ENCODE data around the gene ENOPH1. TPM values are rescaled to one million over a fixed set of nuclear protein-coding genes. Genes with fewer than 3 reads are reported as not detected.

The ENOPH1 gene
- total and polyA plus RNA-seq, 2 of the 13 experiments (the other 11 are each of a cell fraction or from before 2014, with no cell fraction given): 15.5 to 64.3 TPM

DNA sequence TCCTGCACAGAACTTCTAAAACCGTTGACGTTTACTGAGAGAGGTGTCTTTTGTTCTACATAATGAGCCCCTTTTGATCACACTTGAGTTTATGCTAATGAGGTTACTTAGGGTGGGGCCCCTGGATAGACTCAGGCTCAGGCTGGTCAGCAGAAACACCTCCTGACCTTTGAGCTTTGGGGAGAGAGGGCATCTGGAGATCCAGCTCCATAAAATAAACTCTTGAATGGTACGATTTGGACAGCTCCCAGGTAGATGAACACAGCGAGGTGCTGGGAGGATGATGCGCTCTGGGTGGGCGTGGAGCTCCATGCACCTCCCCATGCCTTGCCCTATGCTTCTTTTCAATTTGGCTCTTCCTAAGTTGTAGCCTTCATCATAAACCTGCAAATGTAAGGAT is 52.0 kb downstream of the ENOPH1 start:
- FAIRE-seq: no peak
- H3K9ac ChIP-seq (ENCODE audit: insufficient read depth, low read depth, low read length): no peak overlapping the region
- WGBS (ENCODE audit: low lambda C conversion rate): 56% methylated on average over 6 of the region's 6 CpGs
- no peak overlapping the region for H3K4me3 ChIP-seq (replicated peaks in 1 of 3; ENCODE audit: insufficient read depth in 1 of 3, low read depth in 2 of 3, low read length in 3 of 3)
- TF ChIP-seq SRY (CRISPR knock-in tag; IDR thresholded peaks at IDR 0.05) (no peak), ZNF501 (CRISPR knock-in tag; IDR thresholded peaks at IDR 0.05) (no peak)
- no peak overlapping the region for H3K4me2 ChIP-seq (ENCODE audit: low read depth, low read length)
- no peak overlapping the region for H3K27ac ChIP-seq (ENCODE audit: extremely low read length, insufficient read depth, low read length)
- peaks cover 17% of the 10 kb centered on the region for H3K4me1 ChIP-seq (ENCODE audit: insufficient read depth, low read length)
- ATAC-seq: no peak; the same call in 2 of the 3 replicates
- ChIA-PET POLR2A (no interaction called here), CTCF (ENCODE audit: low intra/inter-chr PET ratio, low total read pairs) (no interaction called here)
- in situ Hi-C loops (cut with HindIII; ENCODE audit: extremely low pct_ligation_motif_present, low pct_unique_long_range_greater_than_20kb) (no loop called here), intact Hi-C loops (cut with micrococcal nuclease; ENCODE audit: unreplicated experiment) (no loop called here)
- H3K27me3 ChIP-seq (ENCODE audit: control insufficient read depth in 1 of 2, insufficient read depth in 2 of 2, low read length in 2 of 2): no peaks in the 10 kb centered on the region
- no TSS peak for BruUV-seq (replicated peaks)
- no peaks in the 10 kb centered on the region for H4K20me1 ChIP-seq (ENCODE audit: insufficient read depth, low read length)
- no peak for DNase-seq (ENCODE audit: low spot score)
- H3K79me2 ChIP-seq (ENCODE audit: insufficient read depth, low read length): no peaks in the 10 kb centered on the region
- no peaks in the 10 kb centered on the region for H3K36me3 ChIP-seq (replicated peaks in 1 of 2; ENCODE audit: control insufficient read depth in 1 of 2, insufficient read depth in 2 of 2, low read length in 2 of 2)
- H2AFZ ChIP-seq (ENCODE audit: low read length): no peak overlapping the region
- H3K9me3 ChIP-seq (ENCODE audit: low read length): no peaks in the 10 kb centered on the region

GRCh38 chr4:82484996-82485783 is 54.8 kb downstream of the ENOPH1 start:
- no peak for DNase-seq (ENCODE audit: low spot score)
- Histone ChIP-seq H3K4me3 (replicated peaks in 1 of 3; ENCODE audit: insufficient read depth in 1 of 3, low read depth in 2 of 3, low read length in 3 of 3) (no peak overlapping the region), H3K79me2 (ENCODE audit: insufficient read depth, low read length) (no peaks in the 10 kb centered on the region), H3K9ac (ENCODE audit: insufficient read depth, low read depth, low read length) (no peak overlapping the region), H2AFZ (ENCODE audit: low read length) (no peak overlapping the region), H4K20me1 (ENCODE audit: insufficient read depth, low read length) (no peaks in the 10 kb centered on the region), H3K4me1 (ENCODE audit: insufficient read depth, low read length) (peaks cover 13% of the 10 kb centered on the region), H3K9me3 (ENCODE audit: low read length) (no peaks in the 10 kb centered on the region), H3K36me3 (replicated peaks in 1 of 2; ENCODE audit: control insufficient read depth in 1 of 2, insufficient read depth in 2 of 2, low read length in 2 of 2) (no peaks in the 10 kb centered on the region), H3K4me2 (ENCODE audit: low read depth, low read length) (no peak overlapping the region), H3K27ac (ENCODE audit: extremely low read length, insufficient read depth, low read length) (no peak overlapping the region), H3K27me3 (ENCODE audit: control insufficient read depth in 1 of 2, insufficient read depth in 2 of 2, low read length in 2 of 2) (no peaks in the 10 kb centered on the region)
- no peak for FAIRE-seq
- no peak for ATAC-seq
- intact Hi-C loops (cut with micrococcal nuclease; ENCODE audit: unreplicated experiment): no loop called here
- ChIA-PET POLR2A (interaction anchor here (0.7 kb wide), 1 partner anchor 56 kb away, joined by 3 read pairs; no protein-coding TSS in a partner anchor), CTCF (ENCODE audit: low intra/inter-chr PET ratio, low total read pairs) (no interaction called here)
- in situ Hi-C loops (cut with HindIII; ENCODE audit: extremely low pct_ligation_motif_present, low pct_unique_long_range_greater_than_20kb): no loop called here
- TF ChIP-seq ZSCAN12 (CRISPR knock-in tag; IDR thresholded peaks at IDR 0.05): no peak
- TF ChIP-seq, protein P1, sequence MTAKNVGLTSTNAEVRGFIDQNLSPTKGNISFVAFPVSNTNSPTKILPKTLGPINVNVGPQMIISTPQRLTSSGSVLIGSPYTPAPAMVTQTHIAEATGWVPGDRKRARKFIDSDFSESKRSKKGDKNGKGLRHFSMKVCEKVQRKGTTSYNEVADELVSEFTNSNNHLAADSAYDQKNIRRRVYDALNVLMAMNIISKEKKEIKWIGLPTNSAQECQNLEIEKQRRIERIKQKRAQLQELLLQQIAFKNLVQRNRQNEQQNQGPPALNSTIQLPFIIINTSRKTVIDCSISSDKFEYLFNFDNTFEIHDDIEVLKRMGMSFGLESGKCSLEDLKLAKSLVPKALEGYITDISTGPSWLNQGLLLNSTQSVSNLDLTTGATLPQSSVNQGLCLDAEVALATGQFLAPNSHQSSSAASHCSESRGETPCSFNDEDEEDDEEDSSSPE (CRISPR knock-in tag; IDR thresholded peaks at IDR 0.05): no peak
- TF ChIP-seq ZNF136 (CRISPR knock-in tag; IDR thresholded peaks at IDR 0.05; ENCODE audit: low read depth): no peak
- WGBS (ENCODE audit: low lambda C conversion rate): 67% methylated on average over 14 of the region's 14 CpGs
- BruUV-seq (replicated peaks): no TSS peak
